GM10266 (cell line): ENCODE measurements around the gene GXYLT2.

ENCODE experiments used
- DNase-seq: peaks from one replicate; pipeline ENCODE4 v3.0.0; 2012; ENCODE audit errors: extremely low spot score
- CTCF ChIP-seq: IDR thresholded peaks from 2 replicates; pipeline ENCODE4 v1.5.1; 2012; ENCODE audit warnings: mild to moderate bottlenecking, low read depth; ENCODE audit not compliant: control insufficient read depth, insufficient read depth; ENCODE audit errors: missing control alignments

GXYLT2 gene

GRCh38 chr3:72887705-72888545 is at the start of gene GXYLT2:
Gene GXYLT2, plus strand, starts transcription at chr3:72888046. Its CDS starts 188 bp downstream, at chr3:72888234.
- DNase-seq: peak; percentile 79

GRCh38 chr3:72839057-72839456 is 48.8 kb upstream of the GXYLT2 start:
- no peak for TF ChIP-seq CTCF

More at GRCh38 chr3:72887705-72888545, at the start of gene GXYLT2:
- peak; percentile 1 for TF ChIP-seq CTCF

GRCh38 chr3:72844436-72844993 is 43.3 kb upstream of the GXYLT2 start:
- TF ChIP-seq CTCF: no peak
- peak; percentile 25 for DNase-seq

More at GRCh38 chr3:72839057-72839456, 48.8 kb upstream of the GXYLT2 start:
- no peak for DNase-seq

- no peak for TF ChIP-seq CTCF
- no peak for DNase-seq
Observed at GRCh38 chr3:72846166-72846565, 41.7 kb upstream of the GXYLT2 start.

GRCh38 chr3:72847282-72847681 is 40.6 kb upstream of the GXYLT2 start:
- no peak for DNase-seq
- no peak for TF ChIP-seq CTCF

GRCh38 chr3:72847751-72848702 is 39.8 kb upstream of the GXYLT2 start, which contains the start of gene SHQ1:
Gene SHQ1, minus strand, starts transcription at chr3:72848445. Its CDS starts 105 bp downstream, at chr3:72848340.
- TF ChIP-seq CTCF: no peak
- DNase-seq: peak; percentile 87
